Vagina (tissue), 2 donors: ENCODE results near the gene RPTOR. TPM values are rescaled to one million over a fixed set of nuclear protein-coding genes. Genes with fewer than 3 reads are reported as not detected.
"Not testable (repeated sequence)": the region's sequence is repeated elsewhere in the genome, so short reads cannot be mapped to it uniquely, and the experiment has no call there.

ENCODE experiments used
- DNase-seq, 2 donors: peaks; one replicate each; pipeline ENCODE4 v3.0.0-alpha.2; 2017; ENCODE audit errors: extremely low spot score in 2 of 2
- H3K27ac ChIP-seq: fragments of 200-600 bp; sonication (generic); one replicate; pipeline ENCODE4 v1.5.1; 2019
- H3K27me3 ChIP-seq: fragments of 200-600 bp; sonication (generic); one replicate; pipeline ENCODE4 v1.5.1; 2019
- H3K36me3 ChIP-seq, 2 donors: fragments of 200-600 bp; sonication (generic); one replicate each; pipeline ENCODE4 v1.5.1; 2017 to 2019
- H3K4me1 ChIP-seq: fragments of 200-600 bp; sonication (generic); one replicate; pipeline ENCODE4 v1.5.1; 2019
- H3K4me3 ChIP-seq, 2 donors: fragments of 200-600 bp; sonication (generic); 1 replicate in 1 of 2; 2 replicates in 1 of 2; pipeline ENCODE4 v1.5.1; 2016 to 2019
- H3K9me3 ChIP-seq: fragments of 200-600 bp; sonication (generic); one replicate; pipeline ENCODE4 v1.5.1; 2019
- CTCF ChIP-seq, 3 experiments: fragments of 450-650 bp in 2 of 3; fragments of 200-600 bp in 1 of 3; sonication (generic) in 1 of 3; IDR thresholded peaks; one replicate each; pipeline ENCODE4 v1.5.1; 2017 to 2019; ENCODE audit warnings: antibody characterized with exemption in 3 of 3, mild to moderate bottlenecking in 2 of 3, moderate library complexity in 2 of 3
- POLR2A ChIP-seq, 2 donors: fragments of 450-650 bp; IDR thresholded peaks; one replicate each; pipeline ENCODE4 v1.6.1; 2017; ENCODE audit warnings: antibody characterized with exemption in 2 of 2, mild to moderate bottlenecking in 2 of 2, moderate library complexity in 2 of 2
- POLR2AphosphoS5 ChIP-seq, 2 donors: sonication (generic); formaldehyde crosslinking; IDR thresholded peaks; one replicate each; pipeline ENCODE4 v1.9.0; 2017; ENCODE audit warnings: antibody characterized with exemption in 2 of 2, mild to moderate bottlenecking in 2 of 2, low read depth in 1 of 2; ENCODE audit not compliant: insufficient read depth in 1 of 2
- intact Hi-C: fragments of 100-400 bp; cut with DNase I; formaldehyde crosslinking; loops from one replicate; pipeline ENCODE4 v1.15.1; 2023
- total RNA-seq: library from RNA; depleted of rRNA; stranded (reverse); fragments of >200 nt; gene quantifications from one replicate; pipeline ENCODE4 v1.2.3, GENCODE V29; 2016

The RPTOR gene
- total RNA-seq, 1 donor from 2014 or later, result 38.3 TPM

GRCh38 chr17:80527016-80527645, 17.5 kb upstream of the RPTOR start:
- H3K4me3 ChIP-seq, result no peak overlapping the region

GRCh38 chr17:80528536-80528935, 16.1 kb upstream of the RPTOR start:
- Histone ChIP-seq H3K9me3 (no peaks in the 10 kb centered on the region), H3K4me3 (peak overlapping the region in 1 of 2 donors; percentile 8), H3K4me1 (peaks cover 7% of the 10 kb centered on the region), H3K27ac (no peak overlapping the region), H3K27me3 (no peaks in the 10 kb centered on the region), H3K36me3 (no peaks in the 10 kb centered on the region)
- no peak for TF ChIP-seq POLR2AphosphoS5 (IDR thresholded peaks at IDR 0.05; ENCODE audit: insufficient read depth in 1 of 2, low read depth in 1 of 2)
- no peak for TF ChIP-seq CTCF (IDR thresholded peaks at IDR 0.05)
- TF ChIP-seq POLR2A (IDR thresholded peaks at IDR 0.05), result no peak
- no peak for DNase-seq
- intact Hi-C loops, result no loop called here

More at GRCh38 chr17:80527016-80527645, 17.5 kb upstream of the RPTOR start:
- H3K27ac ChIP-seq, result no peak overlapping the region
- no peaks in the 10 kb centered on the region for H3K27me3 ChIP-seq
- H3K36me3 ChIP-seq, result no peaks in the 10 kb centered on the region
- H3K4me1 ChIP-seq, result peaks cover 7% of the 10 kb centered on the region
- no peak for DNase-seq
- H3K9me3 ChIP-seq, result no peaks in the 10 kb centered on the region
- no peak for TF ChIP-seq POLR2AphosphoS5 (IDR thresholded peaks at IDR 0.05; ENCODE audit: insufficient read depth in 1 of 2, low read depth in 1 of 2)
- no peak for TF ChIP-seq CTCF (IDR thresholded peaks at IDR 0.05)
- no peak for TF ChIP-seq POLR2A (IDR thresholded peaks at IDR 0.05)
- intact Hi-C loops, result no loop called here

- intact Hi-C loops, result no loop called here
- no peaks in the 10 kb centered on the region for H3K36me3 ChIP-seq
- no peak for DNase-seq
- peak overlapping the region in 1 of 2 donors; percentile 8 for H3K4me3 ChIP-seq
- no peak for TF ChIP-seq POLR2AphosphoS5 (IDR thresholded peaks at IDR 0.05; ENCODE audit: insufficient read depth in 1 of 2, low read depth in 1 of 2)
- no peak for TF ChIP-seq POLR2A (IDR thresholded peaks at IDR 0.05)
- no peak for TF ChIP-seq CTCF (IDR thresholded peaks at IDR 0.05)
- H3K4me1 ChIP-seq, result peaks cover 7% of the 10 kb centered on the region
- no peaks in the 10 kb centered on the region for H3K9me3 ChIP-seq
- H3K27ac ChIP-seq, result no peak overlapping the region
- no peaks in the 10 kb centered on the region for H3K27me3 ChIP-seq
Measured at GRCh38 chr17:80529104-80529903, 15.3 kb upstream of the RPTOR start.

GRCh38 chr17:80529904-80530292, 14.7 kb upstream of the RPTOR start:
- Histone ChIP-seq H3K36me3 (no peaks in the 10 kb centered on the region), H3K27ac (no peak overlapping the region), H3K4me3 (no peak overlapping the region), H3K27me3 (no peaks in the 10 kb centered on the region), H3K4me1 (peaks cover 7% of the 10 kb centered on the region), H3K9me3 (no peaks in the 10 kb centered on the region)
- intact Hi-C loops, result no loop called here
- no peak for DNase-seq
- TF ChIP-seq CTCF (IDR thresholded peaks at IDR 0.05), result no peak
- no peak for TF ChIP-seq POLR2A (IDR thresholded peaks at IDR 0.05)
- TF ChIP-seq POLR2AphosphoS5 (IDR thresholded peaks at IDR 0.05; ENCODE audit: insufficient read depth in 1 of 2, low read depth in 1 of 2), result no peak

GRCh38 chr17:80531400-80531799, 13.2 kb upstream of the RPTOR start:
- no peak for TF ChIP-seq POLR2A (IDR thresholded peaks at IDR 0.05)
- no peak for TF ChIP-seq CTCF (IDR thresholded peaks at IDR 0.05)
- TF ChIP-seq POLR2AphosphoS5 (IDR thresholded peaks at IDR 0.05; ENCODE audit: insufficient read depth in 1 of 2, low read depth in 1 of 2), result no peak
- DNase-seq, result no peak
- Histone ChIP-seq H3K27ac (no peak overlapping the region), H3K36me3 (no peaks in the 10 kb centered on the region), H3K27me3 (no peaks in the 10 kb centered on the region), H3K9me3 (no peaks in the 10 kb centered on the region), H3K4me3 (no peak overlapping the region), H3K4me1 (peaks cover 7% of the 10 kb centered on the region)
- intact Hi-C loops, result no loop called here

GRCh38 chr17:80537386-80537785, 7.3 kb upstream of the RPTOR start:
- H3K4me3 ChIP-seq, intact Hi-C loops, DNase-seq, H3K4me1 ChIP-seq, H3K27ac ChIP-seq, H3K9me3 ChIP-seq, H3K27me3 ChIP-seq, H3K36me3 ChIP-seq: not testable (repeated sequence)
